IMR-90 (cell line): Measurements from ENCODE around the gene PCSK5. TPM values are rescaled to one million over a fixed set of nuclear protein-coding genes. Genes with fewer than 3 reads are reported as not detected.

Source experiments
- ATAC-seq: fragments of 200-7000 bp; cut with Tn5 transposase; 2 replicates; pipeline ENCODE4 v1.9.1; 2020; ENCODE audit warnings: low read depth, mild to moderate bottlenecking, moderate library complexity
- BruUV-seq: library from RNA; stranded (reverse); fragments of 400-500 nt; replicated peaks from 2 replicates; lab custom pipeline; 2021; lab: Mats Ljungman, UMichigan
- CTCF ChIA-PET: fragments of 300-600 bp; formaldehyde crosslinking; extraction: SDS; loops from one replicate; lab custom pipeline; 2021; ENCODE audit warnings: antibody characterized with exemption; lab: Yijun Ruan, JAX
- POLR2A ChIA-PET: fragments of 300-600 bp; sonication (Branson Sonifier 250); formaldehyde crosslinking; loops from one replicate; lab custom pipeline; 2022; ENCODE audit warnings: antibody characterized with exemption; ENCODE audit not compliant: unreplicated experiment; lab: Charles Lee
- DNase-seq: peaks from one replicate; pipeline ENCODE4 v3.0.0; 2013
- H2AFZ ChIP-seq: replicated peaks from 2 replicates; pipeline ENCODE3; 2013; ENCODE audit warnings: low read length, mild to moderate bottlenecking; ENCODE audit not compliant: poor library complexity
- H2AK5ac ChIP-seq: 2 replicates; pipeline ENCODE4 v1.6.1; 2013; ENCODE audit warnings: low read depth, low read length, inconsistent platforms
- H2AK9ac ChIP-seq: replicated peaks from 2 replicates; pipeline ENCODE3; 2013; ENCODE audit warnings: mild to moderate bottlenecking, low read depth, low read length, moderate library complexity; ENCODE audit not compliant: poor library complexity
- H2BK120ac ChIP-seq: 2 replicates; pipeline ENCODE4 v1.6.1; 2013; ENCODE audit warnings: low read depth, low read length, inconsistent platforms
- H2BK15ac ChIP-seq: 3 replicates; pipeline ENCODE4 v1.6.1; 2013; ENCODE audit warnings: low read depth, low read length, inconsistent platforms
- H2BK20ac ChIP-seq: 2 replicates; pipeline ENCODE4 v1.6.1; 2013; ENCODE audit warnings: low read depth, mild to moderate bottlenecking, inconsistent platforms, low read length, moderate library complexity
- H2BK5ac ChIP-seq: 2 replicates; pipeline ENCODE4 v1.6.1; 2013; ENCODE audit warnings: mild to moderate bottlenecking, low read depth, low read length, inconsistent platforms; ENCODE audit not compliant: poor library complexity, severe bottlenecking
- H3K14ac ChIP-seq: replicated peaks from 2 replicates; pipeline ENCODE4 v1.6.1; 2013; ENCODE audit warnings: low read depth, low read length, inconsistent platforms
- H3K18ac ChIP-seq: 2 replicates; pipeline ENCODE4 v1.6.1; 2013; ENCODE audit warnings: low read depth, low read length, control low read depth
- H3K23ac ChIP-seq: 2 replicates; pipeline ENCODE4 v1.6.1; 2013; ENCODE audit warnings: low read depth, low read length, inconsistent platforms
- H3K27ac ChIP-seq: 2 replicates; pipeline ENCODE4 v1.5.1; 2013; ENCODE audit warnings: mild to moderate bottlenecking, control low read depth, low read length; ENCODE audit not compliant: insufficient read depth
- H3K27me3 ChIP-seq: 2 replicates; pipeline ENCODE4 v1.6.1; 2013; ENCODE audit warnings: low read length; ENCODE audit not compliant: control insufficient read depth, insufficient read depth
- H3K36me3 ChIP-seq: 2 replicates; pipeline ENCODE4 v1.6.1; 2013; ENCODE audit warnings: low read length, mixed read lengths; ENCODE audit not compliant: control insufficient read depth, insufficient read depth
- H3K4ac ChIP-seq: 2 replicates; pipeline ENCODE4 v1.6.1; 2013; ENCODE audit warnings: low read depth, low read length, inconsistent platforms
- H3K4me1 ChIP-seq: 2 replicates; pipeline ENCODE4 v1.6.1; 2013; ENCODE audit warnings: low read length, mixed read lengths; ENCODE audit not compliant: control insufficient read depth, insufficient read depth
- H3K4me2 ChIP-seq: 2 replicates; pipeline ENCODE4 v1.6.1; 2013; ENCODE audit warnings: low read depth, mild to moderate bottlenecking, control low read depth, low read length, moderate library complexity
- H3K4me3 ChIP-seq: 2 replicates; pipeline ENCODE4 v1.5.1; 2013; ENCODE audit warnings: low read depth, mild to moderate bottlenecking, control low read depth, low read length, moderate library complexity; ENCODE audit not compliant: insufficient read depth
- H3K56ac ChIP-seq: 2 replicates; pipeline ENCODE4 v1.6.1; 2013; ENCODE audit warnings: low read length, inconsistent platforms; ENCODE audit not compliant: insufficient read depth; ENCODE audit errors: extremely low read depth
- H3K79me1 ChIP-seq, 2 experiments: 2 replicates each; pipeline ENCODE4 v1.6.1; 2013; ENCODE audit warnings: low read length in 2 of 2, inconsistent platforms in 1 of 2, low read depth in 1 of 2
- H3K9ac ChIP-seq: 2 replicates; pipeline ENCODE4 v1.6.1; 2013; ENCODE audit warnings: low read depth, low read length, control low read depth
- H3K9me1 ChIP-seq: 2 replicates; pipeline ENCODE4 v1.6.1; 2013; ENCODE audit warnings: low read length, inconsistent platforms; ENCODE audit not compliant: insufficient read depth
- H3K9me3 ChIP-seq: 2 replicates; pipeline ENCODE4 v1.6.1; 2013; ENCODE audit warnings: low read length; ENCODE audit not compliant: control insufficient read depth, insufficient read depth
- H4K20me1 ChIP-seq: 2 replicates; pipeline ENCODE4 v1.6.1; 2013; ENCODE audit warnings: low read length, inconsistent platforms; ENCODE audit not compliant: insufficient read depth
- H4K5ac ChIP-seq: 2 replicates; pipeline ENCODE4 v1.6.1; 2013; ENCODE audit warnings: mild to moderate bottlenecking, low read depth, low read length, control low read depth
- H4K8ac ChIP-seq, 2 experiments: 2 replicates each; pipeline ENCODE4 v1.6.1; 2013; ENCODE audit warnings: low read depth in 2 of 2, low read length in 2 of 2, control low read depth in 1 of 2, inconsistent platforms in 1 of 2
- H4K91ac ChIP-seq: 2 replicates; pipeline ENCODE4 v1.6.1; 2013; ENCODE audit warnings: low read depth, low read length, inconsistent platforms; ENCODE audit not compliant: insufficient read depth
- BHLHE40 ChIP-seq: fragments of 150-350 bp; IDR thresholded peaks from 2 replicates; pipeline ENCODE4 v1.6.1; 2016; ENCODE audit warnings: mild to moderate bottlenecking, low read depth, low read length
- CEBPB ChIP-seq: IDR thresholded peaks from 2 replicates; pipeline ENCODE4 v1.6.1; 2012; ENCODE audit warnings: low read depth, low read length, improper control_type of control experiment
- CHD1 ChIP-seq: IDR thresholded peaks from 2 replicates; pipeline ENCODE4 v1.6.1; 2012; ENCODE audit warnings: low read depth, low read length, improper control_type of control experiment
- FOS ChIP-seq: fragments of 150-350 bp; IDR thresholded peaks from 2 replicates; pipeline ENCODE4 v1.6.1; 2016; ENCODE audit warnings: low read depth, low read length
- MAFK ChIP-seq: IDR thresholded peaks from 2 replicates; pipeline ENCODE4 v1.6.1; 2012; ENCODE audit warnings: low read depth, low read length, improper control_type of control experiment
- MAZ ChIP-seq: IDR thresholded peaks from 2 replicates; pipeline ENCODE4 v1.6.1; 2012; ENCODE audit warnings: low read depth, mild to moderate bottlenecking, low read length, improper control_type of control experiment, moderate library complexity, borderline replicate concordance
- MXI1 ChIP-seq: IDR thresholded peaks from 2 replicates; pipeline ENCODE4 v1.6.1; 2012; ENCODE audit warnings: low read depth, mild to moderate bottlenecking, low read length, moderate library complexity, borderline replicate concordance
- NFE2L2 ChIP-seq: fragments of 150-350 bp; IDR thresholded peaks from 2 replicates; pipeline ENCODE4 v1.6.1; 2016; ENCODE audit warnings: low read depth, mild to moderate bottlenecking, low read length
- POLR2A ChIP-seq: IDR thresholded peaks from 2 replicates; pipeline ENCODE4 v1.6.1; 2012; ENCODE audit warnings: mild to moderate bottlenecking, low read depth, low read length
- RAD21 ChIP-seq: IDR thresholded peaks from 2 replicates; pipeline ENCODE4 v1.6.1; 2012; ENCODE audit warnings: low read length, improper control_type of control experiment
- RCOR1 ChIP-seq: IDR thresholded peaks from 2 replicates; pipeline ENCODE4 v1.6.1; 2012; ENCODE audit warnings: mild to moderate bottlenecking, low read length, improper control_type of control experiment; ENCODE audit not compliant: insufficient replicate concordance
- RFX5 ChIP-seq: IDR thresholded peaks from 2 replicates; pipeline ENCODE4 v1.8.0; 2012; ENCODE audit warnings: low read depth, mild to moderate bottlenecking, low read length, moderate library complexity
- SMC3 ChIP-seq: fragments of 150-350 bp; IDR thresholded peaks from 2 replicates; pipeline ENCODE4 v1.6.1; 2016; ENCODE audit warnings: low read depth, mild to moderate bottlenecking, antibody characterized with exemption, low read length, moderate library complexity
- WGBS, 2 experiments: methylation state at CpG; one replicate each; pipeline versions ENCODE4 v1.1.5 to v1.1.7; 2013; ENCODE audit warnings: missing lambda C conversion rate in 2 of 2; ENCODE audit not compliant: insufficient read length in 1 of 2; ENCODE audit errors: extremely low coverage in 2 of 2; 5-methylcytosine and 5-hydroxymethylcytosine counted together
- dilution Hi-C: fragments of 300-500 bp; cut with HindIII; formaldehyde crosslinking; loops from one replicate; pipeline ENCODE4 v1.14.3; 2018; ENCODE audit warnings: low sequenced_read_pairs; ENCODE audit not compliant: unreplicated experiment
- in situ Hi-C: fragments of 300-500 bp; cut with MboI; formaldehyde crosslinking; loops from 3 replicates; pipeline ENCODE4 v1.14.3; 2019; ENCODE audit warnings: low sequenced_read_pairs, inconsistent platforms, mixed read lengths
- intact Hi-C: fragments of 100-400 bp; cut with micrococcal nuclease; formaldehyde crosslinking; loops from 2 replicates; pipeline ENCODE4 v1.10.0; 2022
- polyA plus RNA-seq, 3 experiments: library from polyadenylated mRNA; depleted of rRNA; stranded (reverse); fragments of >200 nt; gene quantifications; 2 replicates each; pipeline ENCODE4 v1.2.3, GENCODE V29; 2012; ENCODE audit warnings: low replicate concordance in 1 of 3
- total RNA-seq: library from RNA; depleted of rRNA; stranded (reverse); fragments of >200 nt; gene quantifications from 2 replicates; pipeline ENCODE4 v1.2.3, GENCODE V29; 2012
- TF ChIP-seq, protein P1 (sequence below): conservative IDR thresholded peaks from 2 replicates; pipeline ENCODE4 v1.5.1; 2012; ENCODE audit warnings: mild to moderate bottlenecking, low read depth, low read length, improper control_type of control experiment
- TF ChIP-seq, protein P2 (sequence below): fragments of 150-350 bp; IDR thresholded peaks from 2 replicates; pipeline ENCODE4 v1.6.1; 2016; ENCODE audit warnings: low read depth, mild to moderate bottlenecking, low read length, moderate library complexity, borderline replicate concordance
- TF ChIP-seq, protein P3 (sequence below): fragments of 150-350 bp; IDR thresholded peaks from 2 replicates; pipeline ENCODE4 v1.6.1; 2017; ENCODE audit warnings: mild to moderate bottlenecking, antibody characterized with exemption, low read length, low read depth

Gene PCSK5
- total and polyA plus RNA-seq, 2 of the 4 experiments (the other 2 are of a cell fraction): 1.5 to 3.0 TPM

DNA sequence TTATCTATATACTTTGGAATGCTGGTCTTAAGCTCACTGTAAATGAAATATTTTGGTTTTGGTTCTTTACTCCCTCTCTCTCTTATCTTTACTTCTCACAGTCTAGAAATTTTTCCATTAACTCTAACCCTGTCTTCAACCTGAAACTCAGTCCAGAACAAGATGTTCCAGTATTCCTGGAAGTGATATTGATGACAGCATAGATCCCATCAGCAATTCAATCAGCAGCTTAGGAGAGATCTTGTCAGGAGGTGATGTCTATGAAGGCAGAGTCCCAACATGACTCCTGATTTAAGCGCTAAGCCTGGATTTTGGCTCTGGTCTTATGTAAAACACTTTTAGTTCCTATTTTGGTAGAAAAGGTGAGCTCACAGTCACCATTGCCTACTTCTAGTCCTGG is 451.1 kb downstream of the PCSK5 start:
- no peaks in the 10 kb centered on the region for H3K36me3 ChIP-seq

More for the DNA sequence above, 451.1 kb downstream of the PCSK5 start:
- ATAC-seq: no peak
- Histone ChIP-seq H3K4me2 (no peak overlapping the region), H3K4me3 (no peak overlapping the region), H2AK9ac (no peak overlapping the region), H2AFZ (no peak overlapping the region), H3K4ac (no peak overlapping the region), H3K23ac (no peak overlapping the region), H3K27me3 (no peaks in the 10 kb centered on the region), H3K18ac (no peak overlapping the region), H4K91ac (no peak overlapping the region), H2BK15ac (no peak overlapping the region), H4K8ac (no peak overlapping the region), H4K20me1 (no peaks in the 10 kb centered on the region), H3K9ac (no peak overlapping the region), H3K56ac (no peak overlapping the region), H3K14ac (no peak overlapping the region), H2BK120ac (no peak overlapping the region), H2BK20ac (no peak overlapping the region), H2AK5ac (no peak overlapping the region), H3K27ac (no peak overlapping the region), H3K9me1 (no peaks in the 10 kb centered on the region), H3K79me1 (no peaks in the 10 kb centered on the region), H4K5ac (no peak overlapping the region), H3K4me1 (no peaks in the 10 kb centered on the region), H3K9me3 (no peaks in the 10 kb centered on the region), H2BK5ac (no peak overlapping the region)
- TF ChIP-seq, protein P1, sequence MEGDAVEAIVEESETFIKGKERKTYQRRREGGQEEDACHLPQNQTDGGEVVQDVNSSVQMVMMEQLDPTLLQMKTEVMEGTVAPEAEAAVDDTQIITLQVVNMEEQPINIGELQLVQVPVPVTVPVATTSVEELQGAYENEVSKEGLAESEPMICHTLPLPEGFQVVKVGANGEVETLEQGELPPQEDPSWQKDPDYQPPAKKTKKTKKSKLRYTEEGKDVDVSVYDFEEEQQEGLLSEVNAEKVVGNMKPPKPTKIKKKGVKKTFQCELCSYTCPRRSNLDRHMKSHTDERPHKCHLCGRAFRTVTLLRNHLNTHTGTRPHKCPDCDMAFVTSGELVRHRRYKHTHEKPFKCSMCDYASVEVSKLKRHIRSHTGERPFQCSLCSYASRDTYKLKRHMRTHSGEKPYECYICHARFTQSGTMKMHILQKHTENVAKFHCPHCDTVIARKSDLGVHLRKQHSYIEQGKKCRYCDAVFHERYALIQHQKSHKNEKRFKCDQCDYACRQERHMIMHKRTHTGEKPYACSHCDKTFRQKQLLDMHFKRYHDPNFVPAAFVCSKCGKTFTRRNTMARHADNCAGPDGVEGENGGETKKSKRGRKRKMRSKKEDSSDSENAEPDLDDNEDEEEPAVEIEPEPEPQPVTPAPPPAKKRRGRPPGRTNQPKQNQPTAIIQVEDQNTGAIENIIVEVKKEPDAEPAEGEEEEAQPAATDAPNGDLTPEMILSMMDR: no peak
- TF ChIP-seq RAD21: no peak
- no peak for TF ChIP-seq MXI1
- TF ChIP-seq, protein P2, sequence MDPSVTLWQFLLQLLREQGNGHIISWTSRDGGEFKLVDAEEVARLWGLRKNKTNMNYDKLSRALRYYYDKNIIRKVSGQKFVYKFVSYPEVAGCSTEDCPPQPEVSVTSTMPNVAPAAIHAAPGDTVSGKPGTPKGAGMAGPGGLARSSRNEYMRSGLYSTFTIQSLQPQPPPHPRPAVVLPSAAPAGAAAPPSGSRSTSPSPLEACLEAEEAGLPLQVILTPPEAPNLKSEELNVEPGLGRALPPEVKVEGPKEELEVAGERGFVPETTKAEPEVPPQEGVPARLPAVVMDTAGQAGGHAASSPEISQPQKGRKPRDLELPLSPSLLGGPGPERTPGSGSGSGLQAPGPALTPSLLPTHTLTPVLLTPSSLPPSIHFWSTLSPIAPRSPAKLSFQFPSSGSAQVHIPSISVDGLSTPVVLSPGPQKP: no peak
- no peak for TF ChIP-seq MAZ
- no peak for TF ChIP-seq CHD1
- TF ChIP-seq MAFK: no peak
- TF ChIP-seq FOS: no peak
- TF ChIP-seq POLR2A: no peak
- TF ChIP-seq BHLHE40: no peak
- no peak for TF ChIP-seq SMC3
- TF ChIP-seq, protein P3, sequence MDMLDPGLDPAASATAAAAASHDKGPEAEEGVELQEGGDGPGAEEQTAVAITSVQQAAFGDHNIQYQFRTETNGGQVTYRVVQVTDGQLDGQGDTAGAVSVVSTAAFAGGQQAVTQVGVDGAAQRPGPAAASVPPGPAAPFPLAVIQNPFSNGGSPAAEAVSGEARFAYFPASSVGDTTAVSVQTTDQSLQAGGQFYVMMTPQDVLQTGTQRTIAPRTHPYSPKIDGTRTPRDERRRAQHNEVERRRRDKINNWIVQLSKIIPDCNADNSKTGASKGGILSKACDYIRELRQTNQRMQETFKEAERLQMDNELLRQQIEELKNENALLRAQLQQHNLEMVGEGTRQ: no peak
- TF ChIP-seq RCOR1: no peak
- no peak for TF ChIP-seq NFE2L2
- TF ChIP-seq CEBPB: no peak
- no peak for TF ChIP-seq RFX5
- WGBS, 2 experiments: no CpG with 5 or more reads among the region's 1 CpG
- ChIA-PET CTCF (interaction anchor here (0.6 kb wide), 1 partner anchor 33 kb away, joined by 3 read pairs; no protein-coding TSS in a partner anchor), POLR2A (no interaction called here)
- in situ Hi-C loops: no loop called here
- no peak for DNase-seq
- BruUV-seq: no TSS peak
- intact Hi-C loops: no loop called here
- dilution Hi-C loops: no loop called here
